ENCODE results near the gene CDT1. TPM values are rescaled to one million over a fixed set of nuclear protein-coding genes. Genes with fewer than 3 reads are reported as not detected.

Gene CDT1
- total and polyA plus RNA-seq, 9 donors = 0.18 to 3.2 (median 0.95) TPM; not detected in 1

DNA sequence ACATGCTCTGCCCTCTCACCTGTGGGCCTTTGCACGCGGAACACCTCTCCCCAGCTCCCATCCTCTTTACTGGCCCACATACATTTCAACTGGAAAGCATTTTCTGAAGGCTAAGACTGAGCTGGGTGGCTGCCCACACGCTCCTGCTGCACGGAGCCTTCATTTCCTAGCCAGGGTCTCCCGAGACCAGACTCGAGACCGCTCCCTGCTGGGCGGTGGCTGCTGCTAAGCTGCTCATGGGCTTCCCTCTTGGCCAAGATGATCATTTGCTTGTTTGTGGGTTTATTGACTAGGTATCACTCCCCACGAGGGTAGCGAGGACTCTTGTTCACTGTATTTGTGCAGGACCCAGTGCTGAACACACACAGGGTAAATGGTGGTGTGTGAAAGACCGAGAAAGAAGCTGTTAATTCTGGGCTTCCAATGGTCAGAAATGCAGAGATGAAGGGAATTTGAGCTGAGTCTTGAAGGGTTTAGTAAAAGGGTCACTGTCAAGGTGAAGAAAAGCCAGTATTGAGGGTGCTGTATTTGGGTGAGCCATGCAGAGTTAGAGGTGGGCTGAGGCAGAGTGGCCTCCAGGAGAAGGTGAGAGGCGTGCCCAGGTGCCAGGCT lies 54.2 kb downstream of the CDT1 start:
- Histone ChIP-seq H3K27me3 (no peaks in the 10 kb centered on the region), H3K4me1 (ENCODE audit: insufficient read depth) (peaks cover 5% of the 10 kb centered on the region), H3K4me3 (peak overlapping the region; percentile 75), H3K36me3 (no peaks in the 10 kb centered on the region), H3K9me3 (no peaks in the 10 kb centered on the region), H3K27ac (peak overlapping the region in 1 of 2 donors; percentile 73)
- no peak for TF ChIP-seq POLR2A (IDR thresholded peaks at IDR 0.05)
- TF ChIP-seq, protein P1, sequence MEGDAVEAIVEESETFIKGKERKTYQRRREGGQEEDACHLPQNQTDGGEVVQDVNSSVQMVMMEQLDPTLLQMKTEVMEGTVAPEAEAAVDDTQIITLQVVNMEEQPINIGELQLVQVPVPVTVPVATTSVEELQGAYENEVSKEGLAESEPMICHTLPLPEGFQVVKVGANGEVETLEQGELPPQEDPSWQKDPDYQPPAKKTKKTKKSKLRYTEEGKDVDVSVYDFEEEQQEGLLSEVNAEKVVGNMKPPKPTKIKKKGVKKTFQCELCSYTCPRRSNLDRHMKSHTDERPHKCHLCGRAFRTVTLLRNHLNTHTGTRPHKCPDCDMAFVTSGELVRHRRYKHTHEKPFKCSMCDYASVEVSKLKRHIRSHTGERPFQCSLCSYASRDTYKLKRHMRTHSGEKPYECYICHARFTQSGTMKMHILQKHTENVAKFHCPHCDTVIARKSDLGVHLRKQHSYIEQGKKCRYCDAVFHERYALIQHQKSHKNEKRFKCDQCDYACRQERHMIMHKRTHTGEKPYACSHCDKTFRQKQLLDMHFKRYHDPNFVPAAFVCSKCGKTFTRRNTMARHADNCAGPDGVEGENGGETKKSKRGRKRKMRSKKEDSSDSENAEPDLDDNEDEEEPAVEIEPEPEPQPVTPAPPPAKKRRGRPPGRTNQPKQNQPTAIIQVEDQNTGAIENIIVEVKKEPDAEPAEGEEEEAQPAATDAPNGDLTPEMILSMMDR (IDR thresholded peaks at IDR 0.05) = peak in 2 of 3 donors; percentile 44 to 60
- intact Hi-C loops (cut with DNase I) = loop anchor here in 3 of 4 donors (2.0 to 5.0 kb wide), 3 partner anchors 41 to 46 kb away; partner anchors contain the start of gene APRT (in 1 of the 3)
- DNase-seq = peak; percentile 58 to 82 (median 73)
- WGBS, 3 donors = 14 to 15% (median 14%) methylated on average over 12 of the region's 12 CpGs

Other genes with a start within 250 kb of the CDT1 start
- 10 to 100 TPM; 16.0 to 40.4 (median 36.5) TPM for gene ZC3H18, start 233.4 kb upstream of the CDT1 start, total RNA-seq
- 10 to 100 TPM; 17.1 to 25.3 TPM for gene ZC3H18, start 233.4 kb upstream of the CDT1 start, polyA plus RNA-seq
- gene IL17C, start 165.2 kb upstream of the CDT1 start, total RNA-seq = not detected
- gene IL17C, start 165.2 kb upstream of the CDT1 start, polyA plus RNA-seq = not detected
- 100 to 1,000 TPM in 1 of 7 donors, 10 to 100 TPM in 6; 17.5 to 244 (median 63.0) TPM for gene CYBA, start 152.7 kb upstream of the CDT1 start, total RNA-seq
- 10 to 100 TPM in 1 of 2 donors, 1 to 10 TPM in 1; 6.5 to 51.5 TPM for gene CYBA, start 152.7 kb upstream of the CDT1 start, polyA plus RNA-seq
- 100 to 1,000 TPM in 1 of 7 donors, 10 to 100 TPM in 5, 1 to 10 TPM in 1; 9.1 to 135 (median 20.9) TPM for gene MVD, start 140.7 kb upstream of the CDT1 start, total RNA-seq
- gene MVD, start 140.7 kb upstream of the CDT1 start, polyA plus RNA-seq = 10 to 100 TPM in 1 of 2 donors, 1 to 10 TPM in 1; 9.2 to 22.6 TPM
- 1 to 10 TPM in 1 of 7 donors, under 1 TPM in 3, not detected in 3; 0.12 to 1.0 (median 0.25) TPM for gene SNAI3, start 117.3 kb upstream of the CDT1 start, total RNA-seq
- under 1 TPM in 1 of 2 donors, not detected in 1; 0.28 TPM for gene SNAI3, start 117.3 kb upstream of the CDT1 start, polyA plus RNA-seq
- 10 to 100 TPM; 17.3 to 26.5 (median 22.2) TPM for gene RNF166, start 97.4 kb upstream of the CDT1 start, total RNA-seq
- 10 to 100 TPM in 1 of 2 donors, 1 to 10 TPM in 1; 4.7 to 14.0 TPM for gene RNF166, start 97.4 kb upstream of the CDT1 start, polyA plus RNA-seq
- 10 to 100 TPM in 6 of 7 donors, 1 to 10 TPM in 1; 8.2 to 36.5 (median 20.5) TPM for gene CTU2, start 97.3 kb upstream of the CDT1 start, total RNA-seq
- 10 to 100 TPM in 1 of 2 donors, under 1 TPM in 1; 0.45 to 12.9 TPM for gene CTU2, start 97.3 kb upstream of the CDT1 start, polyA plus RNA-seq
- 10 to 100 TPM; 27.8 to 93.5 (median 49.1) TPM for gene PIEZO1, start 18.6 kb upstream of the CDT1 start, total RNA-seq
- gene PIEZO1, start 18.6 kb upstream of the CDT1 start, polyA plus RNA-seq = 10 to 100 TPM; 13.0 to 62.1 TPM
- 100 to 1,000 TPM in 2 of 7 donors, 10 to 100 TPM in 5; 51.3 to 150 (median 74.1) TPM for gene APRT, start 8.1 kb downstream of the CDT1 start, total RNA-seq
- 10 to 100 TPM; 12.7 to 76.9 TPM for gene APRT, start 8.1 kb downstream of the CDT1 start, polyA plus RNA-seq
- 10 to 100 TPM; 14.1 to 30.1 (median 21.6) TPM for gene GALNS, start 53.2 kb downstream of the CDT1 start, total RNA-seq
- gene GALNS, start 53.2 kb downstream of the CDT1 start, polyA plus RNA-seq = 10 to 100 TPM; 14.0 to 40.4 TPM
- 10 to 100 TPM; 37.2 to 65.7 (median 56.3) TPM for gene TRAPPC2L, start 53.3 kb downstream of the CDT1 start, total RNA-seq
- 100 to 1,000 TPM in 1 of 2 donors, 10 to 100 TPM in 1; 58.6 to 101 TPM for gene TRAPPC2L, start 53.3 kb downstream of the CDT1 start, polyA plus RNA-seq
- gene PABPN1L, start 62.9 kb downstream of the CDT1 start, total RNA-seq = not detected
- under 1 TPM in 1 of 2 donors, not detected in 1; 0.25 TPM for gene PABPN1L, start 62.9 kb downstream of the CDT1 start, polyA plus RNA-seq
- 1 to 10 TPM in 3 of 7 donors, under 1 TPM in 3, not detected in 1; 0.53 to 2.8 (median 0.96) TPM for gene CBFA2T3, start 173.4 kb downstream of the CDT1 start, total RNA-seq
- 1 to 10 TPM; 1.2 to 1.9 TPM for gene CBFA2T3, start 173.4 kb downstream of the CDT1 start, polyA plus RNA-seq

All from ovary (tissue), 9 donors.